ENCODE measurements around the gene TSPO2.
A peak's percentile ranks its signal among the peaks of the same experiment; 100 is the strongest.

The TSPO2 gene

GRCh38 chr6:41038205-41038604 lies 4.1 kb upstream of the TSPO2 start:
- Histone ChIP-seq H3K9me2 (replicated peaks; ENCODE audit: control insufficient read depth, low read length) (no peaks in the 10 kb centered on the region), H3K27ac (ENCODE audit: low read depth, low read length) (no peak overlapping the region), H3K9me3 (ENCODE audit: control insufficient read depth, insufficient read depth, low read length) (no peaks in the 10 kb centered on the region), H3K36me3 (ENCODE audit: control insufficient read depth, low read length) (no peaks in the 10 kb centered on the region), H4K20me1 (ENCODE audit: control insufficient read depth, insufficient read depth, low read depth, low read length) (no peaks in the 10 kb centered on the region), H3K4me3 (ENCODE audit: low read length) (no peak overlapping the region), H3F3A (ENCODE audit: control insufficient read depth, insufficient read depth) (no peaks in the 10 kb centered on the region), H3K27me3 (ENCODE audit: control insufficient read depth, low read length) (0 out of 2 replicates have a peak, but pooled peaks cover 4% of the 10 kb centered on the region), H3K79me2 (ENCODE audit: control insufficient read depth, low read length) (no peaks in the 10 kb centered on the region), H3K4me2 (ENCODE audit: low read length) (no peak overlapping the region), H3K4me1 (ENCODE audit: control insufficient read depth, low read length) (peaks cover 4% of the 10 kb centered on the region)
- TF ChIP-seq EZH2phosphoT487 (IDR thresholded peaks at IDR 0.05; ENCODE audit: borderline replicate concordance, low read length) (no peak), CTCF (IDR thresholded peaks at IDR 0.05; ENCODE audit: low read depth, low read length, poor library complexity, severe bottlenecking) (no peak)

- H3K79me2 ChIP-seq (ENCODE audit: control insufficient read depth, low read length): no peaks in the 10 kb centered on the region
- H3K9me3 ChIP-seq (ENCODE audit: control insufficient read depth, insufficient read depth, low read length): no peaks in the 10 kb centered on the region
- H3K9me2 ChIP-seq (replicated peaks; ENCODE audit: control insufficient read depth, low read length): no peaks in the 10 kb centered on the region
- H4K20me1 ChIP-seq (ENCODE audit: control insufficient read depth, insufficient read depth, low read depth, low read length): no peaks in the 10 kb centered on the region
- H3K4me2 ChIP-seq (ENCODE audit: low read length): no peak within 1 kb of the TSS
- H3K27ac ChIP-seq (ENCODE audit: low read depth, low read length): no peak within 1 kb of the TSS
- TF ChIP-seq CTCF (IDR thresholded peaks at IDR 0.05; ENCODE audit: low read depth, low read length, poor library complexity, severe bottlenecking): peak; percentile 93
- no peak for TF ChIP-seq EZH2phosphoT487 (IDR thresholded peaks at IDR 0.05; ENCODE audit: borderline replicate concordance, low read length)
- H3K4me1 ChIP-seq (ENCODE audit: control insufficient read depth, low read length): peaks cover 4% of the 10 kb centered on the region
- H3K27me3 ChIP-seq (ENCODE audit: control insufficient read depth, low read length): 0 out of 2 replicates have a peak, but pooled peaks cover 4% of the 10 kb centered on the region
- no peaks in the 10 kb centered on the region for H3F3A ChIP-seq (ENCODE audit: control insufficient read depth, insufficient read depth)
- H3K36me3 ChIP-seq (ENCODE audit: control insufficient read depth, low read length): no peaks in the 10 kb centered on the region
- no peak within 1 kb of the TSS for H3K4me3 ChIP-seq (ENCODE audit: low read length)
Measured at GRCh38 chr6:41039060-41039998, 2.9 kb upstream of the TSPO2 start, which contains the start of gene UNC5CL. TSS of gene UNC5CL (minus strand) at chr6:41039221. CDS start at chr6:41035074, 4,147 bp downstream.

GRCh38 chr6:41040101-41040939 lies 1.9 kb upstream of the TSPO2 start:
- Histone ChIP-seq H3K4me2 (ENCODE audit: low read length) (no peak overlapping the region), H3K4me1 (ENCODE audit: control insufficient read depth, low read length) (peaks cover 4% of the 10 kb centered on the region), H3K4me3 (ENCODE audit: low read length) (no peak overlapping the region), H3K9me3 (ENCODE audit: control insufficient read depth, insufficient read depth, low read length) (no peaks in the 10 kb centered on the region), H3K9me2 (replicated peaks; ENCODE audit: control insufficient read depth, low read length) (no peaks in the 10 kb centered on the region), H3K79me2 (ENCODE audit: control insufficient read depth, low read length) (no peaks in the 10 kb centered on the region), H4K20me1 (ENCODE audit: control insufficient read depth, insufficient read depth, low read depth, low read length) (no peaks in the 10 kb centered on the region), H3K27me3 (ENCODE audit: control insufficient read depth, low read length) (0 out of 2 replicates have a peak, but pooled peaks cover 4% of the 10 kb centered on the region), H3K27ac (ENCODE audit: low read depth, low read length) (no peak overlapping the region), H3K36me3 (ENCODE audit: control insufficient read depth, low read length) (no peaks in the 10 kb centered on the region), H3F3A (ENCODE audit: control insufficient read depth, insufficient read depth) (no peaks in the 10 kb centered on the region)
- TF ChIP-seq EZH2phosphoT487 (IDR thresholded peaks at IDR 0.05; ENCODE audit: borderline replicate concordance, low read length) (no peak), CTCF (IDR thresholded peaks at IDR 0.05; ENCODE audit: low read depth, low read length, poor library complexity, severe bottlenecking) (no peak)

Data from DOHH2 (cell line).